Measurements from ENCODE around the gene ACOX3. TPM values are rescaled to one million over a fixed set of nuclear protein-coding genes. Genes with fewer than 3 reads are reported as not detected.
"Not testable (repeated sequence)": the region's sequence is repeated elsewhere in the genome, so short reads cannot be mapped to it uniquely, and the experiment has no call there.

ACOX3 gene
- total RNA-seq, 6 donors from 2014 or later: 23.7 to 56.6 (median 31.8) TPM

- 71 to 78% methylated on average over 7 of the region's 7 CpGs for WGBS, 2 donors
- H3K4me3 ChIP-seq; H3K9me3 ChIP-seq; ATAC-seq (ENCODE audit: low FRiP score in 2 of 2); H3K27me3 ChIP-seq; H3K27ac ChIP-seq: not testable (repeated sequence)
- H3K36me3 ChIP-seq: peaks cover 3 to 40% (median 26%) of the 10 kb centered on the region in 4 donors
- DNase-seq: peak in 1 of 2 donors; percentile 68
- peaks cover 19 to 37% (median 27%) of the 10 kb centered on the region in 4 donors for H3K4me1 ChIP-seq
- TF ChIP-seq, protein P1, sequence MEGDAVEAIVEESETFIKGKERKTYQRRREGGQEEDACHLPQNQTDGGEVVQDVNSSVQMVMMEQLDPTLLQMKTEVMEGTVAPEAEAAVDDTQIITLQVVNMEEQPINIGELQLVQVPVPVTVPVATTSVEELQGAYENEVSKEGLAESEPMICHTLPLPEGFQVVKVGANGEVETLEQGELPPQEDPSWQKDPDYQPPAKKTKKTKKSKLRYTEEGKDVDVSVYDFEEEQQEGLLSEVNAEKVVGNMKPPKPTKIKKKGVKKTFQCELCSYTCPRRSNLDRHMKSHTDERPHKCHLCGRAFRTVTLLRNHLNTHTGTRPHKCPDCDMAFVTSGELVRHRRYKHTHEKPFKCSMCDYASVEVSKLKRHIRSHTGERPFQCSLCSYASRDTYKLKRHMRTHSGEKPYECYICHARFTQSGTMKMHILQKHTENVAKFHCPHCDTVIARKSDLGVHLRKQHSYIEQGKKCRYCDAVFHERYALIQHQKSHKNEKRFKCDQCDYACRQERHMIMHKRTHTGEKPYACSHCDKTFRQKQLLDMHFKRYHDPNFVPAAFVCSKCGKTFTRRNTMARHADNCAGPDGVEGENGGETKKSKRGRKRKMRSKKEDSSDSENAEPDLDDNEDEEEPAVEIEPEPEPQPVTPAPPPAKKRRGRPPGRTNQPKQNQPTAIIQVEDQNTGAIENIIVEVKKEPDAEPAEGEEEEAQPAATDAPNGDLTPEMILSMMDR (IDR thresholded peaks at IDR 0.05): peak; percentile 19 to 55 (median 33)
These were observed 33.6 kb downstream of the ACOX3 start for GRCh38 chr4:8406887-8407286.

- DNase-seq: no peak
- Histone ChIP-seq H3K4me3 (no peak overlapping the region), H3K4me1 (peaks cover 20 to 36% (median 25%) of the 10 kb centered on the region in 4 donors), H3K27ac (no peak overlapping the region), H3K9me3 (no peaks in the 10 kb centered on the region), H3K27me3 (no peaks in the 10 kb centered on the region), H3K36me3 (peaks cover 3 to 37% (median 21%) of the 10 kb centered on the region in 4 donors)
- 96 to 97% methylated on average over 8 to 9 of the region's 9 CpGs for WGBS, 2 donors
- no peak for ATAC-seq (ENCODE audit: low FRiP score in 2 of 2)
- TF ChIP-seq, protein P1 (IDR thresholded peaks at IDR 0.05): no peak
- TF ChIP-seq EP300 (IDR thresholded peaks at IDR 0.05): no peak
- TF ChIP-seq POLR2A (IDR thresholded peaks at IDR 0.05): no peak
- no peak for TF ChIP-seq POLR2AphosphoS5 (IDR thresholded peaks at IDR 0.05)
These were observed 35.0 kb downstream of the ACOX3 start for GRCh38 chr4:8405516-8405875.

- Histone ChIP-seq H3K4me3 (no peak overlapping the region), H3K36me3 (peaks cover 3 to 37% (median 21%) of the 10 kb centered on the region in 4 donors), H3K4me1 (peaks cover 16 to 30% (median 23%) of the 10 kb centered on the region in 4 donors), H3K27me3 (no peaks in the 10 kb centered on the region), H3K27ac (no peak overlapping the region), H3K9me3 (no peaks in the 10 kb centered on the region)
- ATAC-seq (ENCODE audit: low FRiP score in 2 of 2): no peak
- TF ChIP-seq EP300 (IDR thresholded peaks at IDR 0.05) (no peak), POLR2A (IDR thresholded peaks at IDR 0.05) (no peak), POLR2AphosphoS5 (IDR thresholded peaks at IDR 0.05) (no peak)
- TF ChIP-seq, protein P1 (IDR thresholded peaks at IDR 0.05): no peak
- DNase-seq: no peak
- 88 to 92% methylated on average over 13 to 14 of the region's 14 CpGs for WGBS, 2 donors
These were observed 35.6 kb downstream of the ACOX3 start for GRCh38 chr4:8404791-8405515.

DNA sequence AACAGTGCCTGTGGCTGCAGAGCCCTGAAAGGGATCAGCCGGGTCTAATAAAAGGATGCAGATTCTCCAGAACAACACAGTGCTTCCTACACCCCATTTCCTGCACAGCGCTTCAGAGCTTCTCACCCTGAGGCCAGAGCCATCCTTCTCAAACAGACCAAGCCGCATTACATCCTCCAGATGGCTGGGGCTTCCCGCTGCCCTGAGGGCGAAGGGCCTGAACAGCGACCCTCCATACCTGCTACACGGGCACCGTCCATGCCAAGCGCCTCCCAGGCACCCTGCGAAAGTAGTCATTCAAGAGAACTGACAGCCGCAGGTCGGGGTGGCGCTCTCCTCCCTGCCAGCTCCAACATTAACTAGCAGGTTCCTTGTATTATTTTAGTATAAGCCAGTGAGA lies 36.5 kb downstream of the ACOX3 start:
- Histone ChIP-seq H3K36me3 (peaks cover 3 to 38% (median 26%) of the 10 kb centered on the region in 4 donors), H3K4me1 (peaks cover 16 to 22% (median 18%) of the 10 kb centered on the region in 4 donors), H3K4me3 (no peak overlapping the region), H3K27me3 (no peaks in the 10 kb centered on the region), H3K27ac (no peak overlapping the region), H3K9me3 (no peaks in the 10 kb centered on the region)
- TF ChIP-seq POLR2A (IDR thresholded peaks at IDR 0.05) (no peak), POLR2AphosphoS5 (IDR thresholded peaks at IDR 0.05) (no peak), EP300 (IDR thresholded peaks at IDR 0.05) (no peak)
- TF ChIP-seq, protein P1 (IDR thresholded peaks at IDR 0.05): no peak
- DNase-seq (no peak), ATAC-seq (ENCODE audit: low FRiP score in 2 of 2) (no peak)
- 82 to 84% methylated on average over 13 of the region's 13 CpGs for WGBS, 2 donors
